Measurements from ENCODE around the gene FHAD1.
"Not testable (repeated sequence)": the region's sequence is repeated elsewhere in the genome, so short reads cannot be mapped to it uniquely, and the experiment has no call there.

Gene FHAD1

DNA sequence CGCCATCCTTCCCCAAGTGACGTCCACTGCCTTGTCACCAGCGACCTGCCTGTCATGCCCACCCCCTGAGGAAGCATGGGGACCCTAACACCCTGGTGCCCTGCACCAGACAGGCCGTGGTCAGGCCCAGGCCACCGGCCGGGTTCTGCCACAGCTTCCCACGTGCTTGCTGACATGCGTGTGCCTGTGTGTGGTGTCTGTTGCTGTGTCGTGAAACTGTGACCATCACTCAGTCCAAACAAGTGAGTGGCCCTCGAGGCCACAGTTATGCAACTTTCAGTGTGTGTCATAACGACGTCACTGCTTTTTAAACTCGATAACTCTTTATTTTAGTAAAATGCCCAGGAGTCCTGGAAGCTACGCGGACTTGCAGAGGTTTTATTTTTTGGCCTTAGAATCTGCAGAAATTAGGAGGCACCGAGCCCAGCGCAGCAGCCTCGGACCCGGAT is 182.7 kb downstream of the FHAD1 start:
- TF ChIP-seq, protein P1, sequence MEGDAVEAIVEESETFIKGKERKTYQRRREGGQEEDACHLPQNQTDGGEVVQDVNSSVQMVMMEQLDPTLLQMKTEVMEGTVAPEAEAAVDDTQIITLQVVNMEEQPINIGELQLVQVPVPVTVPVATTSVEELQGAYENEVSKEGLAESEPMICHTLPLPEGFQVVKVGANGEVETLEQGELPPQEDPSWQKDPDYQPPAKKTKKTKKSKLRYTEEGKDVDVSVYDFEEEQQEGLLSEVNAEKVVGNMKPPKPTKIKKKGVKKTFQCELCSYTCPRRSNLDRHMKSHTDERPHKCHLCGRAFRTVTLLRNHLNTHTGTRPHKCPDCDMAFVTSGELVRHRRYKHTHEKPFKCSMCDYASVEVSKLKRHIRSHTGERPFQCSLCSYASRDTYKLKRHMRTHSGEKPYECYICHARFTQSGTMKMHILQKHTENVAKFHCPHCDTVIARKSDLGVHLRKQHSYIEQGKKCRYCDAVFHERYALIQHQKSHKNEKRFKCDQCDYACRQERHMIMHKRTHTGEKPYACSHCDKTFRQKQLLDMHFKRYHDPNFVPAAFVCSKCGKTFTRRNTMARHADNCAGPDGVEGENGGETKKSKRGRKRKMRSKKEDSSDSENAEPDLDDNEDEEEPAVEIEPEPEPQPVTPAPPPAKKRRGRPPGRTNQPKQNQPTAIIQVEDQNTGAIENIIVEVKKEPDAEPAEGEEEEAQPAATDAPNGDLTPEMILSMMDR (conservative IDR thresholded peaks at IDR 0.05; ENCODE audit: low read depth, low read length) = no peak
- no peak overlapping the region for H3K4me3 ChIP-seq (ENCODE audit: low read length)
- no peak for DNase-seq (ENCODE audit: low read depth)

- TF ChIP-seq, protein P1 (conservative IDR thresholded peaks at IDR 0.05; ENCODE audit: low read depth, low read length) = peak; percentile 95
- no peak overlapping the region for H3K4me3 ChIP-seq (ENCODE audit: low read length)
- no peak for DNase-seq (ENCODE audit: low read depth)
Observed at GRCh38 chr1:15430787-15431570, 184.0 kb downstream of the FHAD1 start.

- no peak overlapping the region for H3K4me3 ChIP-seq (ENCODE audit: low read length)
- DNase-seq (ENCODE audit: low read depth) = no peak
- TF ChIP-seq, protein P1 (conservative IDR thresholded peaks at IDR 0.05; ENCODE audit: low read depth, low read length) = no peak
Observed at GRCh38 chr1:15431571-15431948, 184.5 kb downstream of the FHAD1 start.

GRCh38 chr1:15432324-15432723 is 185.3 kb downstream of the FHAD1 start:
- peak; percentile 41 for DNase-seq (ENCODE audit: low read depth)
- TF ChIP-seq, protein P1 (conservative IDR thresholded peaks at IDR 0.05; ENCODE audit: low read depth, low read length) = no peak
- no peak overlapping the region for H3K4me3 ChIP-seq (ENCODE audit: low read length)

GRCh38 chr1:15433471-15433870 is 186.4 kb downstream of the FHAD1 start:
- DNase-seq (ENCODE audit: low read depth) = no peak
- no peak overlapping the region for H3K4me3 ChIP-seq (ENCODE audit: low read length)
- TF ChIP-seq, protein P1 (conservative IDR thresholded peaks at IDR 0.05; ENCODE audit: low read depth, low read length) = no peak

GRCh38 chr1:15434739-15435138 is 187.7 kb downstream of the FHAD1 start:
- DNase-seq (ENCODE audit: low read depth); H3K4me3 ChIP-seq (ENCODE audit: low read length): not testable (repeated sequence)

- H3K4me3 ChIP-seq (ENCODE audit: low read length) = no peak overlapping the region
- TF ChIP-seq, protein P1 (conservative IDR thresholded peaks at IDR 0.05; ENCODE audit: low read depth, low read length) = no peak
- no peak for DNase-seq (ENCODE audit: low read depth)
Observed at GRCh38 chr1:15435239-15436077, 188.4 kb downstream of the FHAD1 start.
